ENCODE measurements around the gene IKZF5.

Gene IKZF5, protein sequence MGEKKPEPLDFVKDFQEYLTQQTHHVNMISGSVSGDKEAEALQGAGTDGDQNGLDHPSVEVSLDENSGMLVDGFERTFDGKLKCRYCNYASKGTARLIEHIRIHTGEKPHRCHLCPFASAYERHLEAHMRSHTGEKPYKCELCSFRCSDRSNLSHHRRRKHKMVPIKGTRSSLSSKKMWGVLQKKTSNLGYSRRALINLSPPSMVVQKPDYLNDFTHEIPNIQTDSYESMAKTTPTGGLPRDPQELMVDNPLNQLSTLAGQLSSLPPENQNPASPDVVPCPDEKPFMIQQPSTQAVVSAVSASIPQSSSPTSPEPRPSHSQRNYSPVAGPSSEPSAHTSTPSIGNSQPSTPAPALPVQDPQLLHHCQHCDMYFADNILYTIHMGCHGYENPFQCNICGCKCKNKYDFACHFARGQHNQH

DNA sequence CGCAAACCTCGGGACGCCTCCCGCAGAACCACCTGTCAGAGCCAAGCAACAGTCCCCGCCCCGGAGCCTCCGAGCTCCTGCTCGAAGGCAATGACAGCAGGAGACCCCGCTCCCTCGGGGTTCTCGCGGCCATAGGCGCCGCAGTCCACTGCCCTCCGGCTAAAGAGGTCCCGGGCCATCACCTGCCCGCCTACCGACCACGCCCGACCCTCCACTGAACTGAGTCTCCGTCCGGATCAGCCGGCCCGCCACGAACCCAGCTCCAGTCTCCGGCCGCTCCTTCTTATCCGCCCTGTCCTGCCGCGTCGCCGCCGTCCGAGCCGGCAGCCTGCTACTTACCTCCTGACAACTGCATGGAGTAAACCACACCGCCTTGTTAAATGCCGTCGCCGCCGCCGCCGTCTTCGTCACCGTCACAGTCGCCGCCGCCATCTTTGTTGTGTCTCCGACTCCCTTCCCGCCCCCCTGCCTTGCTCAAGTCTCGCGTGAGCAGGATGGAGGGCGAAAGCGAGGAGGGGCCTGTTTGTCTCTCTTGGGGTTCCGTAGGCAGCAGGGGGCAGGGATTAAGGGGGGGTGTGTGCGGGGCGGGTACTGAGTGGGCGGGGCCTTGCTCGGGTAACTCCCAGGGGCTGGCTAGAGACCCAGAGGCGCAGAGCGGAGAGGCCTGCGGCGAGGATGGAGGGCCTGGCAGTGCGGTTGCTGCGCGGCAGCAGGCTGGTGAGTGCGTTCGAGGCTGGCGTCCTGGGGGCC, at the start of gene IKZF5, which contains the start of gene ACADSB:
Gene IKZF5, minus strand, starts transcription at position 441 of the 750 bp plus-strand sequence. CDS start 10,170 bp downstream, outside the sequence.
Gene ACADSB, plus strand, starts transcription at position 652 of the 750 bp plus-strand sequence. Its CDS starts 24 bp downstream, at position 676.
- DNase-seq (ENCODE audit: low read depth, low spot score), result peak; percentile 85

DNA sequence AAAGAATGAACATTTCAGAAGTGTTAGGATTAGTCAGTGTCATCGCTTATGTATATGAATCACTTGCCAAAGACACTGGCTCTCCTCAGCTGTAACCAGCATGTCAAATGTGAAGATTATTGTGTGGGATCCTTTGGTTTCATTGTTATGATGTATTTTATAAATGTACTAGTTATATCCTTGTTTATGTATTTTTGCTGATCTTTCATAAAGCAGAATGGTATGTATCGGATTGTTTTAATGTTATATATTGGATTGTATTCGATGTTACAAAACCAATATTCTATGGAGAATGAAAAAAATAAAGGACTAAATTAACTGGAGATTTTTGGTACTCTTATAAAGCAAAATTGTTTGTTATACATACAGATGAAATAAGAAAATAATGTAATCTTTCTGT, 49.4 kb upstream of the IKZF5 start:
- no peak for DNase-seq (ENCODE audit: low read depth, low spot score)

DNA sequence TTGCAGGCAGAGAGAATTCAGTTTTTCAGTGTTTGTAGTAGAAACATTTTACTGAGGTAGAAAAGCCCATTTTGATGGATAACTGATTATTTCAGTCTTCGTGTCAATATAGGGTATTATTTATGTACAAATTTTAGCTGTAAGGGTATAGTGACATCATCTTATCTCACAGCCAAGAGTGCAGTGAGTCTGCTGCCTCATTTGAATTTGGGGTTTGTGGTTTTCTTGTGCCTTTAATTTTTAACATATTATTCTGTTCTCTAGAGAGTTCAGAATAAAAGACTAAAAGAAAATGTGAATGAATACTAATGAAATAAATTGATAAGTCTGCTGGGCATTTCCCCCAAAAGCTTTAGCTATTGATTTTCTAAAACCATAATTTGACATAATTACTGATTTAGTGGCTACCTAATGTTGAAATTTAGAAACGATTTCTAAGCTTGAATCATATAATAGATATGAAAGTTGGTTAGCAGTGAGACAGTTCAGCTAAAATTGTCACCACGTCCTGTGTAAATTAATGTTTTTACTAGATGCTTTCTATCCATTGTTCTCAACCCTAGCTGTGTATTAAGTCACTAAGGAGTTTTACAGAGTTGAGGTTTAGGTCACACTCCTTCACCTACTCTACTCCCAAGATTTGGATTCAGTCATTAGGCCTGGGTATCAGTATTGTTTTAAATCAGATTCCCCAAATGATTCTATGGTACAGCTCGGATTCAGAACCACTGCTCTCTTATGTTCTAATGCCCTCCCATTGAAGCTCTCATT, 37.6 kb upstream of the IKZF5 start:
- no peak for DNase-seq (ENCODE audit: low read depth, low spot score)

GRCh38 chr10:123044391-123044790, 35.8 kb upstream of the IKZF5 start:
- DNase-seq (ENCODE audit: low read depth, low spot score), result no peak

DNA sequence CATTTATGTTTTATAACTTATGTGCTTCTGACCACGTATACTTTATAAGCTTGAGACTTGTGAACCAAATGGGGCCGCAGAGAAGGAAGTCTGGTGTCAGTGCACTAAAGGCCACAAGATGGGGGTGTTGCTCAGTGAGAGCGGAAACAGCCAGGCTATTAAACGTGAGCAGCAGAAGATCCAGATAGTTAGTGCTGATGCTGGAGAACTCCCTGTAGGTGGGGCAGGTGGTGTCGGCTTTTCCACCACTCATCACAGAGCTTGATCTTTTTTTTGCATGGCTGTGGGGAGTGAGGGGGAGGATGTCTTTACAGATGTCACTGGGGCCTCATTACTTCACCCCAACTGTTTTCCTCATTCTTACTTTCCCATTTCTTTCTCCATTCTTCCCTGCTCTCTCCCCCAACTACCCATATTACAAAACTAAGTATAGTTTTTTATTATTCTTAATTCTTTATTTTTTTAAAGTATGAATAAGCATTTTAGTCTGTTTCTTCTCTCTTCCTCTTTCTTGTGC, 34.9 kb upstream of the IKZF5 start:
- no peak for DNase-seq (ENCODE audit: low read depth, low spot score)

DNA sequence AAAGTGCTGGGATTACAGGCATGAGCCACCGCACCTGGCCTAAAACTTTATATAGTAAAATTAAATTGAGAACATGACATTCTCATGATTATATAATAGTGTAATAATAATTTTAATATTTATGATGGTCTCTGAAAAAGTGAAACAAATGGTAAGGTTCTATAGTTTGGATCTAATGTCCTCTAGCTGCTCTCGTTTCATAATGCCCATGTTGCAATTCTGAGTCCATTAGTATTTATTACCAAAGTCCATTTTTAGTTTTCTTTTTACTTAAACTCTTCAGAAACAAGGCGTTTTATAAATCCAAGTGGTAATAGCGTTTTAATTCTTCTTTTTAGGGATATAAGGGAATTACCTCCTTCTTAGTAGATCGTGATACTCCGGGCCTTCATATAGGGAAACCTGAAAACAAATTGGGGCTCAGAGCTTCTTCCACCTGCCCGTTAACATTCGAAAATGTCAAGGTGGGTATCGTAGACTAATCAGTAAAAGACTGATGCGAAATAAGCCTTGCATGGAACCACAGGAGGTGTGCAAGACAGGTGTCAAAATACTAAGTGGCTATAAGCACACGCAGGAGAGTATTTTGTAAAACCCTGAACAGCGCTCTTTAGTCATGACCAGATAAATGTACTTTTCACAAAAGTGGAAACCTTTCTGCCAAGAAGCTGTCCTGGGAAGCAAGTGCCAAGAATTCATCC, 34.3 kb upstream of the IKZF5 start:
- no peak for DNase-seq (ENCODE audit: low read depth, low spot score)

DNA sequence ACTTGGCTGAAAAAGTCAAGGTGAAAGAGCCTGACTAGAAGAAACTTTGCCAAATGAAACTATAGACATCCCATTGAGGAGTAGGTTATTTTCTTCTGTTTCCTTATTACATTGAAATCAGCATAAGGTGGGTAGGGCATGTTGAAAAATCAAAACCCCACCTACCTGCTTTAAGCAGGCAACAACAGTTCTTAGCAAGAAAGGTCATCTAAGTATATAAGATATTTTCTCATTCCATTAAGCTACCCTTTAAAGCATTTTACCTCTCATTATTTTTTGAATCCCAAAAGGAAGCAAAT, 31.0 kb upstream of the IKZF5 start:
- no peak for DNase-seq (ENCODE audit: low read depth, low spot score)

DNA sequence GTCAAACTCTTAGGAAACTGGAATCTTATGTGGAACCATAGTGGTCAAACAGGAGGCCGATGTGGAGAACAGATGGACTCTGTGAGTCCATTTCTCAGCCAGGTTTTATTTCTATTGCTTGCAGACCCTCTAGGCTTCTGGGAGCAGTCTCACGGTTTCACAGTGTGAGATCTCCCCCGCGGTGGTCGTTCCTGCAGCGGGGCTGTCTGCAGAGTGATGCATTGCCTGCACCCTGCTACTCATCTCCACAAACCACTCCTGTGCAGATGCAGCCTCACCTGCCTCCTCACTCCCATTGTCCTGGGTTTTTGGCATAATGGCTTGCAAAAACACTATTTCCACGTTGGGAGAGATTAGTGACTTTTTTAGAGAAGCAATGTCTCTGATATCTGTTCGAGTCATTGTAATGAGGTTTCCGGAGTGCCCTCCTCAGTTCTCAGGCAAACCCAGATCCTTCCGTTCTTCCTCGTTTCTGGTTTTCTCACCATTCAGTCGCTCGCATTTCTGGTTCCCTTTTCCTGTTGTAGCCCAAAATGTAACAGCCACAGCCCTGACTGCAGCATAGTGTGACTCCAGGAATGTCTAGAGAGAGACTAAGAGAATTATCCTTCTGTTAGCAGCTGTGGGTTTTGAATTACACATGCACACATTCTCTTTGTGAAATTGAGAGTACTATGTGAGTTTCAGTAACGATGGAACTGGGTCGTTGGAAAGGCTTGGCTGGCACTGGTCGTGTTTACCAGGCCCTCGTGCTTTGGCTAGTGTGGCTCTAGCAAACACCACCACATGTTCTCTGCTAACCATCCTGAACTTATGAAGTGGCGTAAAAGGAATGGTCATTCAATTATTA, 30.4 kb upstream of the IKZF5 start:
- DNase-seq (ENCODE audit: low read depth, low spot score), result no peak

DNA sequence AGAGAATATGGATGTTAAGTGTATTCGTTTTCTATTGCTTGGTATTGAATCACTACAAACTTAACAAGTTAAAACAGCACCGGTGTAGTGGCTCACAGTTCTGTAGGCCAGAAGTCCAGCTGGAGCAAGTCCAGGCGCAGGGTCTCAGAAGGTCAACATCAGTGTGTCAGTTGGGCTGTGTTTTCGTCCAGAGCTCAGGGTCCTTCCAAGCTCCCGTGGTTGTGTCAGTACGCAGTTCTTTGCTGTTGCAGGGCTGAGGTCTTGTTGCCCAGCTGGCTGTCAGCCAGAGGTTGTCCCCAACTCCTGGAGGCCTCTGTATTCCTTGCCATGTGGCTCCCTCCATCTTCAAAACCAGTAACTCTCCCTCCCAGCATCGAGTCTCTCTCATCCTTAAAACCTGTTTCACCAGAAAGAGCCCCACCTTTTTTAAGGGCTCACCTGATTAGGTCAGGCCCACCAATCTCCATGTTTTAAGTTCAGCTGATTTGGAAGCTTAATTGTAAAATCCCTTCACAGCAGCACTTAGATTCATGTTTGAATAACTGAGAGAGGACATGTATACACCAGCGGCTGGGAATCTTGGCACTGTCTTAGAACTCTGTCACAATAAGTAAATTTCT, 27.0 kb upstream of the IKZF5 start:
- DNase-seq (ENCODE audit: low read depth, low spot score), result no peak

- no peak for DNase-seq (ENCODE audit: low read depth, low spot score)
Measured at GRCh38 chr10:123034332-123034731, 25.7 kb upstream of the IKZF5 start.

- no peak for DNase-seq (ENCODE audit: low read depth, low spot score)
Measured at GRCh38 chr10:123031124-123031523, 22.5 kb upstream of the IKZF5 start.

DNA sequence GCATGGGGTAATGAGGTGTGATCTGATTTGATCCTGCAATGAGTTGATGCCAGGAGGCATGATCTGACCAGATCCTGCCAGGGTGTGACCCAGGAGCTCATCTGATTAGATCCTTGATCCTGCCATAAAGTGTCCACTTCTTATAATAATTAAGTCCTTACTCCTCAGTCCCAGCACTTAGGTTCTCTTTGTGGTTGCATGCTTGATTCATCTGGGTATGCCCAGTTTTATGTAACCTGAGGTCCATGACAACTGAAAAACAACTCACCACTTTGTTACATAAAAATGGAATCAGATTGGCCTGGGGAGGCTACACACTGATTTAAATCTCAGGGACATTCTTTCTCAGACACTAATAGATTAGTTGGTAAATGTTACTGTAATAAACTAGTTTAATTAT, 19.3 kb upstream of the IKZF5 start:
- no peak for DNase-seq (ENCODE audit: low read depth, low spot score)

DNA sequence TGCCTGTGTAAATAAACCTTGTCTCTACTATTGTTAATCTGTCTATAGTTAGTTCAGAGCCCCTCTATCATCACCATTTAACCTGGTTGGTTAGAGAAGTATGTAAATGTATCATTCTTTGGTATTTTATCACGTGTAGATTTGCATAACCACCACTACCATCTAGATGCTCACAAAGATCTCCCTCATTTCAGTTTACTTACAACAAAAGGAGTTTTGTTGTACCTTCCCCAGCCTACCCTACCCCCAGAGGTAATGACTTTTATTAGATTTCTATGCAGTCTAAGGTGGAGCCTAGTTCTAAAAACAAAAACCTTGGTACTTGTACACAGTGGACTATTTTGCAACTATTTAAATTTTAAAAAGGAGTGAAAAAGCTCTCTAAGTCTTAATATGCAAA, 17.7 kb upstream of the IKZF5 start:
- no peak for DNase-seq (ENCODE audit: low read depth, low spot score)

DNA sequence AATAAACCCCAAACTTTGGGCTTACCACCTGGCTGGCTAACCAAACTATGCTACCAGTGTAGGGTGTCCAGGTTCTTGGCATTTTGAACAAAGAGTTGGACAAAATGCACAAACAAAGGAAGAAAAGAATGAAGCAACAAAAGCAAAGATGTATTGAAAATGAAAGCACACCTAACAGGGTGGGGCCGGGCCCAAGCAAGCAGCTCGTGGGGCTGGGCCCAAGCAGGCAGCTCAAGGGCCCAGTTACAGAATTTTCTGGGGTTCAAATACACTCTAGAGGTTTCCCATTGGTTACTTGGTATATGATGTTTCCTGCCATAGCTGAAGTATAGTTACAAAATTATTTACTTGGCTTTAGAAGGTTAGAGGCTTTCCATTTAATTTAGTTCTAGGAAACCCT, 15.9 kb upstream of the IKZF5 start:
- no peak for DNase-seq (ENCODE audit: low read depth, low spot score)

- no peak for DNase-seq (ENCODE audit: low read depth, low spot score)
Measured at GRCh38 chr10:123021517-123021916, 12.9 kb upstream of the IKZF5 start.

DNA sequence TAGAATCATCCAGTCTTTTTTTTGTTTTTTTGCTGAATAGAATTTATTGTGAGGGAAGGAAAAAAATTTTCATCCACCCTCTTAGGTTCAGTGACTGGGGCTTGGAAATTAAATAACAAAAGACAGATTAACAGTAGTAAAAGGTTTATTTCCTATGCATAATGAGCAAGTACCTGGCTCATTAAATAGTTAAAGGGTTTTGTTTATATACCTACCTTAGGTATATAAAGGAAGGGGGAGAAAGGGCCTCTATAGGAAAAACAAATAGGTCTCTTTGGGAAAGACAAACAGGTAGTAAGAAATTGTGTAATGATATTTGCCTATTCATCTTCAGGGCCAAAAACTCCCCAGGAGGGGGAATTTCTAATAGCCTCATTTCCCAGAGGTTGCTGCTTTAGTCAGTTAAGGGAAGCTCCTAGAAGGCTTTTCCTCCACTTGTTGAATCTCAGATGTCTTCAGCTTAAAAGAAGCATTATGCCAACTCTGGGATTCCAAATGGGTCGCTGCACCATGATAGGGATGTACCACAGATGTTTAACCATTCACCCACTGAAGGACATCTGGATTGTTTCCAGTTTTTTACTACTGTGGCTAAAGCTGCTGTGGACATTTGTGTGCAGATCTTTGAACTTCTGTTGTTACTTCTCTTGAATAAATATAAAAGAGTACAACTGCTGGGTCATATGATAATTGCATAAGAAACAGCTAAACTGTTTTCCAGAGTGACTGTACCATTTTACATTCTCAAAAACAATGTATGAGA, 11.5 kb upstream of the IKZF5 start:
- no peak for DNase-seq (ENCODE audit: low read depth, low spot score)

DNA sequence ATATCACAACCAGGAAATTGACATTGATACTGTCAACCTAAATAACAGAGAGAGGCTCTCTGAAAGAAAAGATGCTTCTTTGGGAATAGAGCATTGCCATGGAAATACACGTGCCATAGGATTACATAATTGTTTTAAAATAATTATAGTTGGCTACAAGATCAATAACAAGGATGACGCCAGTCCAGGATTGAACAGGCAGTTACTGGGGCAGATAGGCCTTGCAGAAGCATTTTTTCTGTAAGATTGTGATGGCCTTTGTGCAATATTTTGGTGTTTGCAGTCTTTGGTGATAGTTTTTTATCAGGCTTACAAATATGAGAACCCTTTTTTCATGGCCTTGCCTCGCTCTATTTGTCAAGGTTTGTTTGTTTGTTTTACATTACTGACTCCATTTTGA, 10.7 kb upstream of the IKZF5 start:
- DNase-seq (ENCODE audit: low read depth, low spot score), result no peak

GRCh38 chr10:123018531-123018930, 9.9 kb upstream of the IKZF5 start:
- DNase-seq (ENCODE audit: low read depth, low spot score), result no peak

DNA sequence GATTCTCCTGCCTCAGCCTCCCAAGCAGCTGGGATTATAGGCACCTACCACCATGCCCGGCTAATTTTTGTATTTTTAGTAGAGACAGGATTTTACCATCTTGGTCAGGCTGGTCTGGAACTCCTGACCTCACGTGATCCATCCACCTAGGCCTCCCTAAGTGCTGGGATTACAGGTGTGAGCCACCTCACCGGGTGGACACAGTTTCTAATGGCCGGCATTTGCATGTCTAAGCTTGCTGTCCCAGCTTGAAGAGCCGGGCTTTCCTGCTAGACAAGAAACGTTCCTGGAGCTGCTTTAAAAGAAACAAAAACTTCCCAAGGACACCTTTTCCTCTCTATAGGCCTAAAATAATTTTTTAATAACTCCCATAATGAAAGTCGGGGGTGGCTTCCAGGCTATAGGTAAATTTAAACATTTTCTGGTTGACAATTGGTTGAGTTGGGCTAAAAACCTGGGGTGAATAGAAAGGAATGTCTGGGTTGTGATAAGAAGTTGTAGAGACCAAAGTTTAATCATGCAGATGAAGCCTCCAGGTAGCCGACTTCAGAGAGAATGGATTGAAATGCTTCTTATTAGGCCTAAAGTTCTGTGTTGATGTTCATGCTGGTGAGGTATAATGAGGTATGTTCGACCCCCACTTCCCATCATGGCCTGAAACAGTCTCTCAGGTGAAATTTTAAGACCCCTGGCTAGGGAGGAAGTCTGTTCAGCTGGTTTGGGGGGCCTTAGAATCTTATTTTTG, 9.0 kb upstream of the IKZF5 start:
- DNase-seq (ENCODE audit: low read depth, low spot score), result no peak
